OCI-LY7 (cell line): ENCODE measurements around the gene PPHLN1. TPM values are rescaled to one million over a fixed set of nuclear protein-coding genes. Genes with fewer than 3 reads are reported as not detected.

Experiments
- BruUV-seq: library from RNA; stranded (reverse); fragments of 400-500 nt; replicated peaks from 2 replicates; lab custom pipeline; 2021; lab: Mats Ljungman, UMichigan
- CTCF ChIA-PET: fragments of 300-600 bp; sonication (Branson Sonifier 250); formaldehyde crosslinking; loops from one replicate; lab custom pipeline; 2022; ENCODE audit warnings: antibody characterized with exemption; ENCODE audit not compliant: unreplicated experiment; lab: Charles Lee
- POLR2A ChIA-PET: fragments of 300-600 bp; sonication (Branson Sonifier 250); formaldehyde crosslinking; loops from one replicate; lab custom pipeline; 2022; ENCODE audit warnings: antibody characterized with exemption; lab: Charles Lee
- DNase-seq: peaks from one replicate; pipeline ENCODE4 v3.0.0-alpha.2; 2015; ENCODE audit warnings: low spot score
- H2AFZ ChIP-seq: fragments of 200-600 bp; sonication (generic), shearing (Covaris generic); 2 replicates; pipeline ENCODE4 v1.6.1; 2014; ENCODE audit warnings: mild to moderate bottlenecking, antibody characterized with exemption, low read length, moderate library complexity
- H3K27ac ChIP-seq: fragments of 200-600 bp; sonication (generic); 2 replicates; pipeline ENCODE4 v1.5.1; 2014; ENCODE audit warnings: mixed run types, low read depth, mild to moderate bottlenecking, moderate library complexity, low read length, inconsistent platforms; ENCODE audit not compliant: poor library complexity, severe bottlenecking
- H3K36me3 ChIP-seq: fragments of 200-600 bp; sonication (generic); 2 replicates; pipeline ENCODE4 v1.6.1; 2014; ENCODE audit warnings: mild to moderate bottlenecking, antibody characterized with exemption, low read length, moderate library complexity, mixed read lengths; ENCODE audit not compliant: insufficient read depth
- H3K4me1 ChIP-seq: fragments of 200-600 bp; sonication (generic); 2 replicates; pipeline ENCODE4 v1.5.1; 2014; ENCODE audit warnings: mild to moderate bottlenecking, low read length; ENCODE audit not compliant: insufficient read depth, poor library complexity, severe bottlenecking
- H3K4me2 ChIP-seq: fragments of 200-600 bp; sonication (generic); 2 replicates; pipeline ENCODE4 v1.6.1; 2014; ENCODE audit warnings: mild to moderate bottlenecking, low read length
- H3K4me3 ChIP-seq: fragments of 200-600 bp; sonication (generic); 2 replicates; pipeline ENCODE4 v1.5.1; 2014; ENCODE audit warnings: mild to moderate bottlenecking, low read depth, low read length; ENCODE audit not compliant: poor library complexity, severe bottlenecking
- H3K79me2 ChIP-seq: fragments of 200-600 bp; sonication (generic); 2 replicates; pipeline ENCODE4 v1.6.1; 2016; ENCODE audit warnings: low read depth, mild to moderate bottlenecking, low read length, moderate library complexity, mixed read lengths; ENCODE audit not compliant: insufficient read depth
- H3K9me2 ChIP-seq: fragments of 200-600 bp; sonication (generic); 2 replicates; pipeline ENCODE4 v1.6.1; 2016; ENCODE audit warnings: mild to moderate bottlenecking, low read length, mixed read lengths; ENCODE audit not compliant: insufficient read depth
- H3K9me3 ChIP-seq: fragments of 200-600 bp; sonication (generic); 2 replicates; pipeline ENCODE4 v1.6.1; 2014; ENCODE audit warnings: mild to moderate bottlenecking, mixed run types, low read length, mixed read lengths
- H4K20me1 ChIP-seq: fragments of 200-600 bp; sonication (generic); 2 replicates; pipeline ENCODE4 v1.6.1; 2014; ENCODE audit warnings: mild to moderate bottlenecking, antibody characterized with exemption, low read length, moderate library complexity, mixed read lengths; ENCODE audit not compliant: insufficient read depth
- CTCF ChIP-seq: fragments of 200-600 bp; sonication (generic); conservative IDR thresholded peaks from 2 replicates; pipeline ENCODE4 v1.5.1; 2014; ENCODE audit warnings: mild to moderate bottlenecking, antibody characterized with exemption, low read length, moderate library complexity, mixed read lengths
- EZH2phosphoT487 ChIP-seq: fragments of 200-600 bp; sonication (generic); IDR thresholded peaks from 2 replicates; pipeline ENCODE4 v1.6.1; 2018; ENCODE audit warnings: low read depth, borderline replicate concordance, mild to moderate bottlenecking, mixed run types, antibody characterized with exemption, low read length, moderate library complexity, mixed read lengths
- intact Hi-C: fragments of 100-400 bp; cut with micrococcal nuclease; formaldehyde crosslinking; loops from one replicate; pipeline ENCODE4 v1.10.0; 2022; ENCODE audit not compliant: unreplicated experiment
- total RNA-seq, 2 experiments: library from RNA; depleted of rRNA in 1 of 2; stranded (reverse); fragments of >200 nt in 1 of 2; shearing (Covaris generic) in 1 of 2; gene quantifications; 2 replicates each; pipeline ENCODE4 v1.2.3, GENCODE V29; 2014 to 2022

PPHLN1 gene
- total RNA-seq, 2 experiments from 2014 or later = 95.3 to 97.6 TPM

- H3K4me3 ChIP-seq = no peak overlapping the region
Observed at GRCh38 chr12:42282294-42282693, 43.7 kb upstream of the PPHLN1 start.

GRCh38 chr12:42283739-42284138 lies 42.2 kb upstream of the PPHLN1 start:
- H3K9me2 ChIP-seq = no peaks in the 10 kb centered on the region
- ChIA-PET CTCF (no interaction called here), POLR2A (interaction anchor here (0.6 to 1.0 kb wide), 2 partner anchors 11 to 21 kb away, joined by 3 read pairs; no protein-coding TSS in a partner anchor)
- intact Hi-C loops = no loop called here
- DNase-seq = no peak
- H3K4me1 ChIP-seq = no peaks in the 10 kb centered on the region
- H2AFZ ChIP-seq = no peak overlapping the region
- no peak overlapping the region for H3K4me2 ChIP-seq
- no peak overlapping the region for H3K27ac ChIP-seq
- H3K79me2 ChIP-seq = no peaks in the 10 kb centered on the region
- TF ChIP-seq CTCF = no peak
- no peak for TF ChIP-seq EZH2phosphoT487
- no TSS peak for BruUV-seq
- H3K4me3 ChIP-seq = no peak overlapping the region
- no peaks in the 10 kb centered on the region for H3K9me3 ChIP-seq
- no peaks in the 10 kb centered on the region for H3K36me3 ChIP-seq
- no peaks in the 10 kb centered on the region for H4K20me1 ChIP-seq

More at GRCh38 chr12:42282294-42282693, 43.7 kb upstream of the PPHLN1 start:
- H3K79me2 ChIP-seq = no peaks in the 10 kb centered on the region
- DNase-seq = no peak
- intact Hi-C loops = no loop called here
- H3K4me1 ChIP-seq = no peaks in the 10 kb centered on the region
- ChIA-PET CTCF (no interaction called here), POLR2A (interaction anchor here (1.0 to 1.3 kb wide), 2 partner anchors 10 to 17 kb away, joined by 3 to 4 read pairs; no protein-coding TSS in a partner anchor)
- no peak overlapping the region for H3K4me2 ChIP-seq
- H3K9me3 ChIP-seq = no peaks in the 10 kb centered on the region
- no peaks in the 10 kb centered on the region for H4K20me1 ChIP-seq
- H2AFZ ChIP-seq = no peak overlapping the region
- no peaks in the 10 kb centered on the region for H3K36me3 ChIP-seq
- no TSS peak for BruUV-seq
- H3K9me2 ChIP-seq = no peaks in the 10 kb centered on the region
- H3K27ac ChIP-seq = no peak overlapping the region
- TF ChIP-seq CTCF (no peak), EZH2phosphoT487 (no peak)

GRCh38 chr12:42284157-42284556 lies 41.8 kb upstream of the PPHLN1 start:
- CTCF ChIA-PET = no interaction called here
- Histone ChIP-seq H3K79me2 (no peaks in the 10 kb centered on the region), H3K9me2 (no peaks in the 10 kb centered on the region), H4K20me1 (no peaks in the 10 kb centered on the region), H3K9me3 (no peaks in the 10 kb centered on the region), H2AFZ (no peak overlapping the region), H3K4me1 (no peaks in the 10 kb centered on the region), H3K4me3 (no peak overlapping the region), H3K36me3 (no peaks in the 10 kb centered on the region), H3K27ac (no peak overlapping the region), H3K4me2 (no peak overlapping the region)
- no peak for DNase-seq
- POLR2A ChIA-PET = interaction anchor here (0.6 to 1.1 kb wide), 3 partner anchors 10 to 21 kb away, joined by 3 to 5 read pairs (median 3); no protein-coding TSS in a partner anchor
- BruUV-seq = no TSS peak
- no peak for TF ChIP-seq EZH2phosphoT487
- TF ChIP-seq CTCF = no peak
- intact Hi-C loops = no loop called here
